Activated CD8-positive, alpha-beta memory T cell treated with anti-CD3 and anti-CD28 coated beads for 4 hours (primary cell): Measurements from ENCODE around the gene TAC4.

Experiments used
- DNase-seq, 2 donors: peaks; one replicate each; pipeline ENCODE4 v3.0.0-alpha.2; 2020; ENCODE audit warnings: low read depth in 2 of 2

The TAC4 gene

DNA sequence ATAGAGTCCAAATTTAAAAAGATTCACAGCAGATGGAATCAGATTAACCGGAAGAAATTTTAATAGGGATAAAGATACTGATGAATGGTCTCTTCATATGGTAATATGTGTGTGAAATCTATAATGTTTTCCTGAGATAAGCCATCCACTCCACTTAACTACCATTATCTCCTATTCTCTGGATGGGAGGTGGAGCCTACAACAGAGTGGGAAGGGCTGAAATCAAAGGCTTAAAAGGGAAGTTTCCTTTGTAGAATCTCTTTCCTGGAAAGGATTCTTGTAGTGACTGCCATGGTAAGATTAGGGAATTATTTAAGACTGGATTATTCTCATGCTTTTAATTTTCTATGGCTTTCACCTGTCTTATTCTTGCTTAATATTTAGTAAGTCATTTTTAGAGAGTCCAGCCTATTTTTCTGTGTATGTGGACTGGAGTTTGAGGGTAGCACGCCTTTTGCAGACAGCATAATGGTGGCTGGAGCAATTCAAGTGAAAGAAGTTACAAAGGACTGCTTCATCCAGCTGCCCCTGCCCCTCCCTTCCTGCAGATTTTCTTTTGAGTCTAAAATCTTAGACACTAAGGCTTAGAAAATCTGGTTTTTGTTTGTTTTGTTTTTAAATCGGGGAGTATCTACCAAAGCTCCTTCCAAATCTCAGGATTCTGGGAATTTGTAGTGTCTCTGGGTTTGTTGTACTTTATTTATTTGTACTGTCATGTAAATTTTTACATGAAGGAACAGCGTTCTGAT is 32.9 kb downstream of the TAC4 start:
- no peak for DNase-seq

GRCh38 chr17:49809056-49809455 is 38.8 kb downstream of the TAC4 start:
- DNase-seq = no peak

DNA sequence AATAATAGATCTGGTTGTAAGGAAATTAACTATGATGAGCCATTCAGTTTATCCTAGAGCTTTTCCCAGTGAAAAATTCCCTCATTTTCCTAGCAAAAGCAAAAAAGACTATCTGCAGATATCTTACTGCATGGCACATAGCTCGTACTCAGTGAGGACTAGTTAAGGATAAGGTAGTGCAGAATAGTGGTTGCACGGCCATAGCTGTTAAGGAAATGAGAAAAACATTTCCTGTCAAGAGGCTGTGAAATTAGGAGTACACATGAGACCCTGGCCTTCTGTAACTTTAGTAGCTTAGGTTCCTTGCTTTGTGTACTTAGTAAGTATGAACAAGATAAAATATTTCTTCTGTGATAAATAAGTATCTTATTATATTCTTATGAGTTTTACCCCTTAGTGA is 49.1 kb downstream of the TAC4 start:
- DNase-seq = no peak

GRCh38 chr17:49798182-49798581 is 49.7 kb downstream of the TAC4 start:
- DNase-seq = no peak

DNA sequence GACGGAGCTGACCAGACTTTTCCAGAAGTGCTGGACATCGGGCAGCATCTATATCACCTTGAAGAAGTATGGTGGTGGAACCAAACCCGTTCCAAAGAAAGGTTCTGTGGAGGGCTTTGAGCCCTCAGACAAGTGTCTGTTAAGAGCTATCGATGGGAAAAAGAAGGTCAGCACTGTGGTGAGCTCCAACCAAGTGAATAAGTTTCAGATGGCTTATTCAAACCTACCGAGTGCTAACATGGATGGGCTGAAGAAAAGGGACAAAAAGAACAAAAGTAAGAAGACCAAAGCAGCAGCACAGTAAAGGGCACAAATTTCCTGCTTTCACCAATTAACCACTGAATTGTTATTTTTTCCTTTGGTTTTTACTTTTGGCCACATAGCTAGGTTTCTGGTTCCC is 52.5 kb downstream of the TAC4 start:
- DNase-seq = no peak

- no peak for DNase-seq
Observed at GRCh38 chr17:49793309-49793708, 54.6 kb downstream of the TAC4 start.

GRCh38 chr17:49789243-49789578 is 58.7 kb downstream of the TAC4 start:
- no peak for DNase-seq

DNA sequence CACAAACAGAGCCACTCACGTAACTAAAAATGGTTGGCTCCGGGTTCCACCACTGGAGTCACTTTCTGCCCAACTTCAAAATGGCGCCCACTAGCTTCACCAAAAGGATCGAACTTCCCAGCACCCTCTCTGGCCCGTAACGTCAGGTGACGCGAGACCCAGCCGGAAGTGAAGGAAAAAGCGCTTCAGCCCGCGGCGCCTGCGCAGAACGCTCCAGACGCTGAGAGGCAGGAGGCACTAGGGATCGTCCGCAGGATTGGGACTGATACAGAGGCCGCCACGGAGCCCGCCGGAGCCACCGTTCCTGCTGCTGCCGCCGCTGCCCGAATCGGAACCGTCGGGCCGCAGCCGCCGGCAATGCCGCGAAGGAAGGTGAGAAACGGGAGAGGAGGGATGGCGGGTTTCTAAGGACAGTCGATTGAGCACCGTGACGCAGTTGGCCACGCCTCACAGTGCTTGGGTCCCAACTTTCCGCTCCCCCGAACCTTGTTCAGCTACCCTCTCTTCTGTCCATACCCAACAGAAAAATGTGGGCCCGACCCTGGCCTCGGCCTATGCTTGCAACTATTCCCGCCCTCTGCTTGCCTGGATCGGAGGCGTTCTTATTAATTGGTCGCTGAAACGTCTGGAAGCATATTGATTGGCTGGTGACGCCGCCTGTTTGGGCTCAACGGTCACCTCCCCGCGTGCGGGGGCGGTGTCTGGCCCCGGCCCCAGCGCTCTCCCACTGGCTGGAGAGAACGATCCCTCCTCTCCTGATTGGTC is 59.2 kb downstream of the TAC4 start, which contains the start of gene KAT7:
TSS of gene KAT7 (plus strand) at position 204 of the 765 bp plus-strand sequence. CDS start at position 358, 154 bp downstream.
- DNase-seq = peak; percentile 96 to 97
